WTC11 (cell line): ENCODE measurements around the gene RMI2.

Experiments
- ATF1 ChIP-seq: sonication (generic); formaldehyde crosslinking; IDR thresholded peaks from 2 replicates; pipeline ENCODE4 v1.8.1; 2023; ENCODE audit warnings: mild to moderate bottlenecking, moderate library complexity, missing genetic modification reagents
- ERG ChIP-seq: fragments of 250-450 bp; sonication (Bioruptor Pico); IDR thresholded peaks from 2 replicates; pipeline ENCODE4 v1.8.0; 2021; ENCODE audit warnings: mild to moderate bottlenecking
- GABPB1 ChIP-seq: sonication (generic); formaldehyde crosslinking; IDR thresholded peaks from 2 replicates; pipeline ENCODE4 v1.8.1; 2023; ENCODE audit warnings: mild to moderate bottlenecking, missing genetic modification reagents
- NFE2L1 ChIP-seq: sonication (generic); formaldehyde crosslinking; IDR thresholded peaks from 2 replicates; pipeline ENCODE4 v1.8.1; 2023; ENCODE audit warnings: missing genetic modification reagents
- PRRX2 ChIP-seq: fragments of 250-450 bp; sonication (Bioruptor Pico); IDR thresholded peaks from 2 replicates; pipeline ENCODE4 v1.8.0; 2021; ENCODE audit warnings: mild to moderate bottlenecking
- SMAD3 ChIP-seq: sonication (generic); formaldehyde crosslinking; IDR thresholded peaks from 2 replicates; pipeline ENCODE4 v1.8.0; 2022; ENCODE audit warnings: missing genetic modification reagents, mild to moderate bottlenecking, borderline replicate concordance
- ZNF416 ChIP-seq: fragments of 250-450 bp; sonication (Bioruptor Pico); IDR thresholded peaks from 2 replicates; pipeline ENCODE4 v1.9.0; 2021; ENCODE audit warnings: mild to moderate bottlenecking, inconsistent platforms
- TF ChIP-seq, protein P1 (sequence below): fragments of 200-600 bp; IDR thresholded peaks from 2 replicates; pipeline ENCODE4 v1.8.0; 2022; ENCODE audit warnings: antibody characterized with exemption
- TF ChIP-seq, protein P2 (sequence below): sonication (generic); formaldehyde crosslinking; IDR thresholded peaks from 2 replicates; pipeline ENCODE4 v1.8.0; 2023; ENCODE audit warnings: mild to moderate bottlenecking, missing genetic modification reagents
- TF ChIP-seq, protein P3 (sequence below): sonication (generic); formaldehyde crosslinking; IDR thresholded peaks from 2 replicates; pipeline ENCODE4 v1.8.1; 2022; ENCODE audit warnings: low read depth, missing genetic modification reagents, borderline replicate concordance

DNA sequence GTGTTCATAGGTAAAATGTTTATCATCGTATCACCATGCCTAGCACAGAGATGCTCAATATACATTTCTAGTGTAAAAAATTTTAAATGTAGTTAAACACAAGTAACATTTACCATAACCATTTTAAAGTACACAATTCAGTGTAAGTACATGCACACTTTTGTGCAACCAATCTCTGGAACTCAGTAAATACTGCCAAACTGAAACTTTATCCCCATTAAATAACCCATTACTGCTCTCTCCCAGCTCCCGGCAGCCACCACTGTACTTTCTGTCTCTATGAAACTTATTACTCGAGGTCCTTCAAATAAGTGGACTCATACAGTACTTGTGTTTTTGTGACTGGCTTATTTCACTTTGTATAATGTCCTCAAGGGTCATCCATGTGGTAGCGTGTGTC, 29.0 kb downstream of the RMI2 start:
- no peak for TF ChIP-seq ATF1 (CRISPR knock-in tag)
- TF ChIP-seq, protein P1, sequence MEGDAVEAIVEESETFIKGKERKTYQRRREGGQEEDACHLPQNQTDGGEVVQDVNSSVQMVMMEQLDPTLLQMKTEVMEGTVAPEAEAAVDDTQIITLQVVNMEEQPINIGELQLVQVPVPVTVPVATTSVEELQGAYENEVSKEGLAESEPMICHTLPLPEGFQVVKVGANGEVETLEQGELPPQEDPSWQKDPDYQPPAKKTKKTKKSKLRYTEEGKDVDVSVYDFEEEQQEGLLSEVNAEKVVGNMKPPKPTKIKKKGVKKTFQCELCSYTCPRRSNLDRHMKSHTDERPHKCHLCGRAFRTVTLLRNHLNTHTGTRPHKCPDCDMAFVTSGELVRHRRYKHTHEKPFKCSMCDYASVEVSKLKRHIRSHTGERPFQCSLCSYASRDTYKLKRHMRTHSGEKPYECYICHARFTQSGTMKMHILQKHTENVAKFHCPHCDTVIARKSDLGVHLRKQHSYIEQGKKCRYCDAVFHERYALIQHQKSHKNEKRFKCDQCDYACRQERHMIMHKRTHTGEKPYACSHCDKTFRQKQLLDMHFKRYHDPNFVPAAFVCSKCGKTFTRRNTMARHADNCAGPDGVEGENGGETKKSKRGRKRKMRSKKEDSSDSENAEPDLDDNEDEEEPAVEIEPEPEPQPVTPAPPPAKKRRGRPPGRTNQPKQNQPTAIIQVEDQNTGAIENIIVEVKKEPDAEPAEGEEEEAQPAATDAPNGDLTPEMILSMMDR, result no peak
- TF ChIP-seq SMAD3 (CRISPR knock-in tag), result no peak
- TF ChIP-seq NFE2L1, result no peak
- TF ChIP-seq, protein P2, sequence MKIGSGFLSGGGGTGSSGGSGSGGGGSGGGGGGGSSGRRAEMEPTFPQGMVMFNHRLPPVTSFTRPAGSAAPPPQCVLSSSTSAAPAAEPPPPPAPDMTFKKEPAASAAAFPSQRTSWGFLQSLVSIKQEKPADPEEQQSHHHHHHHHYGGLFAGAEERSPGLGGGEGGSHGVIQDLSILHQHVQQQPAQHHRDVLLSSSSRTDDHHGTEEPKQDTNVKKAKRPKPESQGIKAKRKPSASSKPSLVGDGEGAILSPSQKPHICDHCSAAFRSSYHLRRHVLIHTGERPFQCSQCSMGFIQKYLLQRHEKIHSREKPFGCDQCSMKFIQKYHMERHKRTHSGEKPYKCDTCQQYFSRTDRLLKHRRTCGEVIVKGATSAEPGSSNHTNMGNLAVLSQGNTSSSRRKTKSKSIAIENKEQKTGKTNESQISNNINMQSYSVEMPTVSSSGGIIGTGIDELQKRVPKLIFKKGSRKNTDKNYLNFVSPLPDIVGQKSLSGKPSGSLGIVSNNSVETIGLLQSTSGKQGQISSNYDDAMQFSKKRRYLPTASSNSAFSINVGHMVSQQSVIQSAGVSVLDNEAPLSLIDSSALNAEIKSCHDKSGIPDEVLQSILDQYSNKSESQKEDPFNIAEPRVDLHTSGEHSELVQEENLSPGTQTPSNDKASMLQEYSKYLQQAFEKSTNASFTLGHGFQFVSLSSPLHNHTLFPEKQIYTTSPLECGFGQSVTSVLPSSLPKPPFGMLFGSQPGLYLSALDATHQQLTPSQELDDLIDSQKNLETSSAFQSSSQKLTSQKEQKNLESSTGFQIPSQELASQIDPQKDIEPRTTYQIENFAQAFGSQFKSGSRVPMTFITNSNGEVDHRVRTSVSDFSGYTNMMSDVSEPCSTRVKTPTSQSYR (CRISPR knock-in tag), result no peak
- no peak for TF ChIP-seq ERG (CRISPR knock-in tag)
- TF ChIP-seq GABPB1 (CRISPR knock-in tag), result no peak
- TF ChIP-seq PRRX2 (CRISPR knock-in tag), result no peak
- no peak for TF ChIP-seq ZNF416 (CRISPR knock-in tag)
- TF ChIP-seq, protein P3, sequence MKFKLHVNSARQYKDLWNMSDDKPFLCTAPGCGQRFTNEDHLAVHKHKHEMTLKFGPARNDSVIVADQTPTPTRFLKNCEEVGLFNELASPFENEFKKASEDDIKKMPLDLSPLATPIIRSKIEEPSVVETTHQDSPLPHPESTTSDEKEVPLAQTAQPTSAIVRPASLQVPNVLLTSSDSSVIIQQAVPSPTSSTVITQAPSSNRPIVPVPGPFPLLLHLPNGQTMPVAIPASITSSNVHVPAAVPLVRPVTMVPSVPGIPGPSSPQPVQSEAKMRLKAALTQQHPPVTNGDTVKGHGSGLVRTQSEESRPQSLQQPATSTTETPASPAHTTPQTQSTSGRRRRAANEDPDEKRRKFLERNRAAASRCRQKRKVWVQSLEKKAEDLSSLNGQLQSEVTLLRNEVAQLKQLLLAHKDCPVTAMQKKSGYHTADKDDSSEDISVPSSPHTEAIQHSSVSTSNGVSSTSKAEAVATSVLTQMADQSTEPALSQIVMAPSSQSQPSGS (CRISPR knock-in tag), result no peak
